ENCODE data around the gene PGF.

Gene PGF

GRCh38 chr14:74898694-74899093, 56.7 kb downstream of the PGF start:
- DNase-seq (ENCODE audit: low read depth), result no peak

DNA sequence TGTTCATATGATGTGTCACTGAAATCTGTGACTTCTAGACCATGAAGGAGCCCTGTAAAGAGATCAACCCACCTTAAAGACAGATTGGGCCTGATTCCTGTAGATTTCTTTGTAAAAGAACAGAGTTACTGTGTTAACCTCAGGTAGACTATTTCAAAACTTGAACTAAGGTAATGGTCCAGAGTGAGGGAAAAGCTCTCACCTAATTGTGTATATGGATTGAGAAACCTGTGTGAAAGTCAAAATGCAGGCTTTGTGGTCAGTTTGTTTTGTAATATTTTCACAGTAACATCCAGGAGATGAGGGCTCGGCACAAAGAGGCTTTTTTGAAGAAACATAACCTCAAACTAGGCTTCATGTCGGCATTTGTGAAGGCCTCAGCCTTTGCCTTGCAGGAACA, 57.3 kb downstream of the PGF start:
- no peak for DNase-seq (ENCODE audit: low read depth)

- DNase-seq (ENCODE audit: low read depth), result no peak
These were observed 57.8 kb downstream of the PGF start for GRCh38 chr14:74897642-74898041.

- DNase-seq (ENCODE audit: low read depth), result no peak
These were observed 59.0 kb downstream of the PGF start for GRCh38 chr14:74896400-74896799.

GRCh38 chr14:74893614-74894091, 61.7 kb downstream of the PGF start:
- DNase-seq (ENCODE audit: low read depth), result no peak

DNA sequence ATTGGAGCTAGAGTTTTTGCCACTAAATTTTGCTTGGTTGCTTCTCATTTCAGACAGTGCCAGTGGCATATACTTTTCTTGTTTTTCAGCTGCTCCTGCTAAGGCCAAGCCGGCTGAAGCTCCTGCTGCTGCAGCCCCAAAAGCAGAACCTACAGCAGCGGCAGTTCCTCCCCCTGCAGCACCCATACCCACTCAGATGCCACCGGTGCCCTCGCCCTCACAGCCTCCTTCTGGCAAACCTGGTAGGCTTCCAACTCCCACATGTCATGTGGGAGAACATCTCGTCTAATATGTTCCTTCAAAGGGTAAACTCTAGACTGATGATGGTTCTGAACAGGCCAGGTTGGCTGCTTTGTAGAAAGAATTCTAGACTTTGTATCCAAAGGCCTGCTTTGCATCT, 62.7 kb downstream of the PGF start:
- no peak for DNase-seq (ENCODE audit: low read depth)

DNA sequence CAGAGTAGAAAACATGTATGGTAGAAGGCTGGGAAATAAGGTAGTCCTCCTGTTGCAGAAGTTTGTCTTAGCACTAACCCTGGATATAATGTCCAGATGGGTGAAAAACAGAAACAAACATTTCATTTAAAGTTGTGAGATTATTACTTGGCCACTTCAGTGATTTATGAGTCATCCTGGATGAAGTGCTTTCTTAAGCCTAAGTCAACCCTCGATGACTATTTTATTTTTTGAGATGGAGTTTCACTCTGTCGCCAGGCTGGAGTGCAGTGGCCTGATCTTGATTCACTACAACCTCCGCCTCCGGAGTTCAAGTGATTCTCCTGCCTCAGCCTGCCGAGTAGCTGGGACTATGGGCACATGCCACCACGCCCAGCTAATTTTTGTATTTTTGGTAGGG, 63.5 kb downstream of the PGF start:
- DNase-seq (ENCODE audit: low read depth), result no peak
